Liver (tissue), 9 donors: Measurements from ENCODE around the gene RTN4R. TPM values are rescaled to one million over a fixed set of nuclear protein-coding genes. Genes with fewer than 3 reads are reported as not detected.

ENCODE experiments used
- DNase-seq: peaks from one replicate; pipeline ENCODE4 v3.0.0-alpha.2; 2017; ENCODE audit warnings: low spot score
- H3K27ac ChIP-seq, 2 donors: one replicate each; pipeline ENCODE4 v1.7.0; 2013; ENCODE audit warnings: inconsistent platforms in 2 of 2, low read length in 2 of 2, control low read depth in 1 of 2, low read depth in 1 of 2, mild to moderate bottlenecking in 1 of 2
- H3K27me3 ChIP-seq, 4 donors: one replicate each; pipeline versions ENCODE4 v1.6.1 to v1.7.0; 2013; ENCODE audit warnings: low read length in 3 of 4, inconsistent platforms in 1 of 4, mild to moderate bottlenecking in 1 of 4, moderate library complexity in 1 of 4; ENCODE audit not compliant: control insufficient read depth in 4 of 4, insufficient read depth in 4 of 4
- H3K36me3 ChIP-seq, 4 donors: one replicate each; pipeline versions ENCODE4 v1.6.1 to v1.7.0; 2013; ENCODE audit warnings: low read length in 3 of 4, mild to moderate bottlenecking in 3 of 4, low read depth in 1 of 4, moderate library complexity in 1 of 4; ENCODE audit not compliant: control insufficient read depth in 4 of 4, insufficient read depth in 3 of 4
- H3K4me1 ChIP-seq, 4 donors: one replicate each; pipeline versions ENCODE4 v1.6.1 to v1.7.0; 2013; ENCODE audit warnings: low read length in 3 of 4, mild to moderate bottlenecking in 3 of 4, moderate library complexity in 1 of 4; ENCODE audit not compliant: control insufficient read depth in 4 of 4, insufficient read depth in 4 of 4
- H3K4me3 ChIP-seq, 3 donors: one replicate each; pipeline versions ENCODE4 v1.6.1 to v1.7.0; 2013; ENCODE audit warnings: low read length in 3 of 3, control low read depth in 1 of 3, low read depth in 1 of 3, mild to moderate bottlenecking in 1 of 3
- H3K9ac ChIP-seq, 2 donors: one replicate each; pipeline ENCODE4 v1.7.0; 2013; ENCODE audit warnings: low read length in 2 of 2, mild to moderate bottlenecking in 2 of 2, moderate library complexity in 2 of 2, control low read depth in 1 of 2, low read depth in 1 of 2
- H3K9me3 ChIP-seq, 4 donors: one replicate each; pipeline versions ENCODE4 v1.6.1 to v1.7.0; 2013; ENCODE audit warnings: low read length in 3 of 4; ENCODE audit not compliant: control insufficient read depth in 4 of 4
- ATF3 ChIP-seq: IDR thresholded peaks from 2 replicates; pipeline ENCODE4 v1.6.1; 2016; ENCODE audit warnings: antibody characterized with exemption
- CTCF ChIP-seq: fragments of 150-350 bp; IDR thresholded peaks from 2 replicates; pipeline ENCODE4 v1.5.1; 2017; ENCODE audit warnings: improper control_type of control experiment, low read depth, low read length; ENCODE audit not compliant: missing input control
- EGR1 ChIP-seq, 2 donors: IDR thresholded peaks; 2 replicates each; pipeline ENCODE4 v1.6.1; 2016 to 2018; ENCODE audit warnings: antibody characterized with exemption in 2 of 2, low read depth in 2 of 2
- FOXA1 ChIP-seq: IDR thresholded peaks from 2 replicates; pipeline ENCODE4 v1.6.1; 2016; ENCODE audit warnings: antibody characterized with exemption
- FOXA2 ChIP-seq: IDR thresholded peaks from 2 replicates; pipeline ENCODE4 v1.6.1; 2016; ENCODE audit warnings: antibody characterized with exemption
- GABPA ChIP-seq, 2 donors: IDR thresholded peaks in 1 of 2; conservative IDR thresholded peaks in 1 of 2; 2 replicates each; pipeline ENCODE4 v1.6.1; 2016; ENCODE audit warnings: antibody characterized with exemption in 2 of 2, mild to moderate bottlenecking in 1 of 2, moderate library complexity in 1 of 2
- HNF4A ChIP-seq, 2 donors: conservative IDR thresholded peaks; 2 replicates each; pipeline ENCODE4 v1.6.1; 2016; ENCODE audit warnings: antibody characterized with exemption in 2 of 2, mild to moderate bottlenecking in 2 of 2
- HNF4G ChIP-seq: IDR thresholded peaks from 2 replicates; pipeline ENCODE4 v1.6.1; 2016; ENCODE audit warnings: antibody characterized with exemption
- JUND ChIP-seq, 2 donors: IDR thresholded peaks; 2 replicates each; pipeline ENCODE4 v1.6.1; 2016; ENCODE audit warnings: antibody characterized with exemption in 2 of 2
- MAX ChIP-seq: IDR thresholded peaks from 2 replicates; pipeline ENCODE4 v1.6.1; 2016; ENCODE audit warnings: antibody characterized with exemption
- NR2F2 ChIP-seq: IDR thresholded peaks from 2 replicates; pipeline ENCODE4 v1.6.1; 2016; ENCODE audit warnings: antibody characterized with exemption
- RAD21 ChIP-seq, 2 donors: IDR thresholded peaks; 2 replicates each; pipeline ENCODE4 v1.6.1; 2016; ENCODE audit warnings: antibody characterized with exemption in 2 of 2, mild to moderate bottlenecking in 2 of 2
- REST ChIP-seq: IDR thresholded peaks from 2 replicates; pipeline ENCODE4 v1.6.1; 2016; ENCODE audit warnings: antibody characterized with exemption, mild to moderate bottlenecking
- RXRA ChIP-seq, 2 donors: IDR thresholded peaks; 2 replicates each; pipeline ENCODE4 v1.6.1; 2017 to 2018; ENCODE audit warnings: antibody characterized with exemption in 2 of 2, mild to moderate bottlenecking in 1 of 2
- SP1 ChIP-seq: IDR thresholded peaks from 2 replicates; pipeline ENCODE4 v1.6.1; 2018; ENCODE audit warnings: antibody characterized with exemption, mild to moderate bottlenecking
- TAF1 ChIP-seq: conservative IDR thresholded peaks from 2 replicates; pipeline ENCODE4 v1.6.1; 2016; ENCODE audit warnings: antibody characterized with exemption, mild to moderate bottlenecking
- YY1 ChIP-seq: IDR thresholded peaks from 2 replicates; pipeline ENCODE4 v1.6.1; 2016; ENCODE audit warnings: antibody characterized with exemption, mild to moderate bottlenecking
- ZBTB33 ChIP-seq: IDR thresholded peaks from 2 replicates; pipeline ENCODE4 v1.6.1; 2016; ENCODE audit warnings: antibody characterized with exemption
- WGBS: extraction: QIAGEN DNeasy Blood & Tissue Kit; methylation state at CpG from one replicate; pipeline ENCODE4 v1.1.7; 2013; 5-methylcytosine and 5-hydroxymethylcytosine counted together
- polyA plus RNA-seq, 2 donors: library from polyadenylated mRNA; stranded (reverse) in 1 of 2; unstranded in 1 of 2; fragments of 200-250 nt in 1 of 2; fragments of >200 nt in 1 of 2; fragmentation: Nextera tagmentation in 1 of 2; extraction: Ambion mirVana in 1 of 2; gene quantifications; one replicate each; pipeline versions ENCODE4 v1.2.1 to v1.2.3, GENCODE V29; 2013 to 2015
- total RNA-seq, 2 donors: library from RNA; depleted of rRNA; stranded (reverse); fragments of >200 nt; gene quantifications; one replicate each; pipeline ENCODE4 v1.2.3, GENCODE V29; 2014
- donor health status: healthy.
- donor health status: healthy.
- donor health status: healthy.
- donor health status: healthy.
- donor health status: healthy.

Gene RTN4R
- total and polyA plus RNA-seq, 4 donors: 0.33 to 10.4 (median 1.1) TPM

GRCh38 chr22:20218987-20219386 lies 49.1 kb downstream of the RTN4R start:
- H3K9me3 ChIP-seq: no peaks in the 10 kb centered on the region
- TF ChIP-seq YY1 (no peak), MAX (no peak), NR2F2 (no peak), TAF1 (no peak), HNF4A (conservative IDR thresholded peaks at IDR 0.05) (no peak), FOXA2 (no peak), EGR1 (IDR thresholded peaks at IDR 0.05; ENCODE audit: low read depth in 2 of 2) (no peak)
- H3K4me1 ChIP-seq: peaks cover 16 to 37% (median 29%) of the 10 kb centered on the region in 4 donors
- no peaks in the 10 kb centered on the region for H3K27me3 ChIP-seq
- H3K27ac ChIP-seq: no peak overlapping the region
- no peak overlapping the region for H3K4me3 ChIP-seq
- WGBS: 95% methylated on average over 7 of the region's 7 CpGs
- H3K9ac ChIP-seq: no peak overlapping the region
- no peaks in the 10 kb centered on the region for H3K36me3 ChIP-seq
- DNase-seq: no peak

GRCh38 chr22:20218326-20218872 lies 49.7 kb downstream of the RTN4R start:
- TF ChIP-seq FOXA1 (no peak), TAF1 (no peak), CTCF (no peak), YY1 (no peak), REST (no peak), JUND (IDR thresholded peaks at IDR 0.05) (no peak), SP1 (no peak), ZBTB33 (no peak), NR2F2 (no peak), FOXA2 (no peak), ATF3 (no peak), HNF4G (no peak), GABPA (IDR thresholded peaks at IDR 0.05 in 1 of 2, conservative IDR thresholded peaks at IDR 0.05 in 1 of 2) (no peak), RAD21 (IDR thresholded peaks at IDR 0.05) (no peak), MAX (no peak), EGR1 (IDR thresholded peaks at IDR 0.05; ENCODE audit: low read depth in 2 of 2) (no peak), RXRA (IDR thresholded peaks at IDR 0.05) (no peak), HNF4A (conservative IDR thresholded peaks at IDR 0.05) (no peak)
- 83% methylated on average over 14 of the region's 14 CpGs for WGBS
- Histone ChIP-seq H3K9me3 (no peaks in the 10 kb centered on the region), H3K27ac (no peak overlapping the region), H3K4me3 (no peak overlapping the region), H3K9ac (no peak overlapping the region), H3K36me3 (no peaks in the 10 kb centered on the region), H3K27me3 (no peaks in the 10 kb centered on the region), H3K4me1 (peaks cover 16 to 37% (median 29%) of the 10 kb centered on the region in 4 donors)
- no peak for DNase-seq
